CD4-positive, alpha-beta memory T cell (primary cell): ENCODE measurements around the gene ENO3. TPM values are rescaled to one million over a fixed set of nuclear protein-coding genes. Genes with fewer than 3 reads are reported as not detected.
"Not testable (repeated sequence)": the region's sequence is repeated elsewhere in the genome, so short reads cannot be mapped to it uniquely, and the experiment has no call there.

ENCODE experiments used
- CTCF ChIA-PET: fragments of 350-600 bp; sonication (Branson Sonifier 250); formaldehyde crosslinking; loops from one replicate; lab custom pipeline; 2021; ENCODE audit warnings: inconsistent platforms; ENCODE audit not compliant: partially characterized antibody; lab: Charles Lee
- POLR2A ChIA-PET: fragments of 350-600 bp; sonication (Branson Sonifier 250); formaldehyde crosslinking; loops from one replicate; lab custom pipeline; 2021; ENCODE audit not compliant: partially characterized antibody; lab: Charles Lee
- DNase-seq, 5 donors: peaks; one replicate each; pipeline versions ENCODE4 v3.0.0 to v3.0.0-alpha.2; 2020 to 2022; ENCODE audit warnings: mixed read lengths in 1 of 5
- H3K27ac ChIP-seq: one replicate; pipeline ENCODE4 v1.7.0; 2013; ENCODE audit warnings: low read depth, low read length
- H3K27me3 ChIP-seq: 2 replicates; pipeline ENCODE4 v1.7.0; 2013; ENCODE audit warnings: mild to moderate bottlenecking, low read length, moderate library complexity; ENCODE audit not compliant: insufficient read depth
- H3K36me3 ChIP-seq: 2 replicates; pipeline ENCODE4 v1.7.0; 2013; ENCODE audit warnings: mild to moderate bottlenecking, low read length, moderate library complexity; ENCODE audit not compliant: insufficient read depth
- H3K4me1 ChIP-seq: 2 replicates; pipeline ENCODE4 v1.7.0; 2013; ENCODE audit warnings: mild to moderate bottlenecking, low read length, moderate library complexity; ENCODE audit not compliant: insufficient read depth
- H3K4me3 ChIP-seq, 2 donors: one replicate each; pipeline ENCODE4 v1.7.0; 2013; ENCODE audit warnings: low read length in 2 of 2, mild to moderate bottlenecking in 1 of 2
- H3K9me3 ChIP-seq, 2 donors: one replicate each; pipeline ENCODE4 v1.7.0; 2013; ENCODE audit warnings: low read length in 2 of 2, control low read depth in 1 of 2; ENCODE audit not compliant: control insufficient read depth in 1 of 2
- H3K27ac Mint-ChIP-seq, 7 donors: one replicate each; pipeline ENCODE4 v1.8.0; 2020 to 2021; ENCODE audit warnings: mixed read lengths in 7 of 7, mild to moderate bottlenecking in 6 of 7, inconsistent platforms in 3 of 7, moderate library complexity in 3 of 7
- H3K27me3 Mint-ChIP-seq, 2 donors: one replicate each; pipeline ENCODE4 v1.8.0; 2020 to 2021; ENCODE audit warnings: mixed read lengths in 2 of 2
- H3K36me3 Mint-ChIP-seq, 2 donors: one replicate each; pipeline ENCODE4 v1.8.0; 2020 to 2021; ENCODE audit warnings: mixed read lengths in 2 of 2, inconsistent platforms in 1 of 2, mild to moderate bottlenecking in 1 of 2
- H3K4me1 Mint-ChIP-seq, 4 donors: one replicate each; pipeline ENCODE4 v1.8.0; 2020 to 2021; ENCODE audit warnings: mixed read lengths in 4 of 4, mild to moderate bottlenecking in 1 of 4
- H3K4me3 Mint-ChIP-seq, 8 donors: one replicate each; pipeline ENCODE4 v1.8.0; 2020 to 2021; ENCODE audit warnings: mixed read lengths in 8 of 8, mild to moderate bottlenecking in 7 of 8, moderate library complexity in 6 of 8, inconsistent platforms in 3 of 8
- H3K9me3 Mint-ChIP-seq, 8 donors: one replicate each; pipeline ENCODE4 v1.8.0; 2020 to 2021; ENCODE audit warnings: mixed read lengths in 8 of 8, mild to moderate bottlenecking in 5 of 8, inconsistent platforms in 3 of 8, moderate library complexity in 1 of 8
- intact Hi-C: fragments of 100-400 bp; cut with micrococcal nuclease; formaldehyde crosslinking; loops from one replicate; pipeline ENCODE4 v1.15.1; 2023
- polyA plus RNA-seq, 2 donors: library from polyadenylated mRNA; unstranded; fragments of 300-500 nt; fragmentation: Illumina TruSeq; gene quantifications; one replicate each; pipeline ENCODE4 v1.2.3, GENCODE V29; 2021
- total RNA-seq, 2 experiments: library from RNA; stranded (reverse); gene quantifications; one replicate each; pipeline ENCODE4 v1.2.3, GENCODE V29; 2021

The ENO3 gene
- 10 to 100 TPM; 16.2 to 21.8 TPM for total RNA-seq
- polyA plus RNA-seq = 1 to 10 TPM; 1.5 to 2.4 TPM

GRCh38 chr17:4950746-4951204, at the start of gene ENO3:
ENO3 (plus strand) TSS chr17:4951119; CDS start chr17:4951830, 711 bp downstream.
- POLR2A ChIA-PET = interaction anchor here (0.9 to 25.3 kb wide), 6 partner anchors 11 to 807 kb away, joined by 4 to 973 read pairs (median 6); partner anchors contain the start of genes CAMTA2, CYB5D2, INCA1 and KIF1C
- Histone ChIP-seq H3K27me3 (no peaks in the 10 kb centered on the region), H3K36me3 (peaks cover 15% of the 10 kb centered on the region), H3K4me3 (peak within 1 kb of the TSS in 1 of 2 donors; percentile 94), H3K4me1 (peaks cover 24% of the 10 kb centered on the region), H3K9me3 (no peaks in the 10 kb centered on the region), H3K27ac (peak within 1 kb of the TSS; percentile 94)
- peaks cover 7 to 48% (median 22%) of the 10 kb centered on the region in 4 donors for H3K4me1 Mint-ChIP-seq
- intact Hi-C loops = no loop called here
- DNase-seq = no peak
- CTCF ChIA-PET = interaction anchor here (1.0 to 3.1 kb wide), 5 partner anchors 10 to 41 kb away, joined by 3 to 11 read pairs (median 8); partner anchors contain the start of genes RNF167 and SPAG7
- peak within 1 kb of the TSS; percentile 80 to 87 (median 83) for H3K4me3 Mint-ChIP-seq
- peaks cover 0 to 2% (median 0%) of the 10 kb centered on the region in 8 donors for H3K9me3 Mint-ChIP-seq
- H3K27me3 Mint-ChIP-seq = no peaks in the 10 kb centered on the region
- peaks cover 15 to 22% of the 10 kb centered on the region in 2 donors for H3K36me3 Mint-ChIP-seq
- H3K27ac Mint-ChIP-seq = peak within 1 kb of the TSS; percentile 84 to 93 (median 91)

- peaks cover 0 to 2% of the 10 kb centered on the region in 2 donors for H3K27me3 Mint-ChIP-seq
- no peaks in the 10 kb centered on the region for H3K9me3 Mint-ChIP-seq
- peak overlapping the region in 5 of 8 donors; percentile 5 to 82 (median 45) for H3K4me3 Mint-ChIP-seq
- peaks cover 39% of the 10 kb centered on the region for H3K4me1 ChIP-seq
- H3K9me3 ChIP-seq = no peaks in the 10 kb centered on the region
- ChIA-PET POLR2A (interaction anchor here (1.0 to 5.7 kb wide), 6 partner anchors 11 to 193 kb away, joined by 3 to 40 read pairs (median 15); partner anchors contain the start of genes PFN1, RNF167 and SLC25A11), CTCF (interaction anchor here (0.8 to 4.9 kb wide), 12 partner anchors 11 to 192 kb away, joined by 3 to 23 read pairs (median 4); partner anchors contain the start of genes ARRB2, CAMTA2, GLTPD2 and PSMB6)
- no peaks in the 10 kb centered on the region for H3K36me3 ChIP-seq
- DNase-seq = peak in 2 of 5 donors; percentile 28 to 41
- peak overlapping the region; percentile 37 for H3K27ac ChIP-seq
- intact Hi-C loops = loop anchor here (2.0 to 5.0 kb wide), 2 partner anchors 39 to 334 kb away; partner anchors contain the start of genes RNF167 and SLC25A11
- peak overlapping the region; percentile 88 to 99 (median 97) for H3K27ac Mint-ChIP-seq
- H3K4me1 Mint-ChIP-seq = peaks cover 19 to 48% (median 34%) of the 10 kb centered on the region in 4 donors
- H3K36me3 Mint-ChIP-seq = peaks cover 0 to 6% of the 10 kb centered on the region in 2 donors
- no peaks in the 10 kb centered on the region for H3K27me3 ChIP-seq
- H3K4me3 ChIP-seq = no peak overlapping the region
Observed at GRCh38 chr17:4901648-4902344, 49.1 kb upstream of the ENO3 start.

GRCh38 chr17:4902540-4902939, 48.4 kb upstream of the ENO3 start:
- no peak overlapping the region for H3K4me3 ChIP-seq

GRCh38 chr17:4903051-4903818, 47.7 kb upstream of the ENO3 start, which contains the start of gene CHRNE:
CHRNE (minus strand) TSS chr17:4903098; CDS start chr17:4903063, 35 bp downstream.
- H3K4me3 Mint-ChIP-seq = peak within 1 kb of the TSS; percentile 24 to 80 (median 69)
- H3K9me3 Mint-ChIP-seq = no peaks in the 10 kb centered on the region
- no peak within 1 kb of the TSS for H3K27ac ChIP-seq
- H3K36me3 Mint-ChIP-seq = peaks cover 0 to 1% of the 10 kb centered on the region in 2 donors
- POLR2A ChIA-PET = interaction anchor here (0.7 to 5.7 kb wide), 9 partner anchors 13 to 288 kb away, joined by 3 to 40 read pairs (median 5); partner anchors contain the start of genes ARRB2, PFN1, RNF167 and SLC25A11
- peaks cover 0 to 2% of the 10 kb centered on the region in 2 donors for H3K27me3 Mint-ChIP-seq
- no peak within 1 kb of the TSS for H3K4me3 ChIP-seq
- H3K4me1 Mint-ChIP-seq = peaks cover 19 to 45% (median 37%) of the 10 kb centered on the region in 4 donors
- H3K36me3 ChIP-seq = no peaks in the 10 kb centered on the region
- CTCF ChIA-PET = interaction anchor here (0.7 to 4.9 kb wide), 23 partner anchors 9 to 336 kb away, joined by 3 to 23 read pairs (median 4); partner anchors contain the start of genes ARRB2, GLTPD2, PSMB6 and RNF167
- H3K4me1 ChIP-seq = peaks cover 41% of the 10 kb centered on the region
- peak within 1 kb of the TSS; percentile 83 to 94 (median 90) for H3K27ac Mint-ChIP-seq
- H3K27me3 ChIP-seq = no peaks in the 10 kb centered on the region
- intact Hi-C loops = loop anchor here (1.0 to 5.0 kb wide), 3 partner anchors 38 to 336 kb away; partner anchors contain the start of genes ARRB2, RNF167 and SLC25A11
- peak; percentile 75 to 87 (median 79) for DNase-seq
- H3K9me3 ChIP-seq = no peaks in the 10 kb centered on the region

More at GRCh38 chr17:4902540-4902939, 48.4 kb upstream of the ENO3 start:
- peak overlapping the region; percentile 83 to 94 (median 90) for H3K27ac Mint-ChIP-seq
- CTCF ChIA-PET = interaction anchor here (0.7 to 4.9 kb wide), 17 partner anchors 10 to 196 kb away, joined by 3 to 23 read pairs (median 5); partner anchors contain the start of genes ARRB2, GLTPD2, PSMB6 and RNF167
- H3K27ac ChIP-seq = no peak overlapping the region
- H3K4me3 Mint-ChIP-seq = peak overlapping the region in 5 of 8 donors; percentile 29 to 80 (median 57)
- POLR2A ChIA-PET = interaction anchor here (0.8 to 5.7 kb wide), 9 partner anchors 12 to 193 kb away, joined by 3 to 40 read pairs (median 4); partner anchors contain the start of genes ARRB2, PFN1, RNF167 and SLC25A11
- peaks cover 19 to 48% (median 38%) of the 10 kb centered on the region in 4 donors for H3K4me1 Mint-ChIP-seq
- H3K27me3 Mint-ChIP-seq = peaks cover 0 to 2% of the 10 kb centered on the region in 2 donors
- no peaks in the 10 kb centered on the region for H3K9me3 ChIP-seq
- no peak for DNase-seq
- no peaks in the 10 kb centered on the region for H3K27me3 ChIP-seq
- intact Hi-C loops = loop anchor here (2.0 to 5.0 kb wide), 2 partner anchors 38 to 335 kb away; partner anchors contain the start of genes RNF167 and SLC25A11
- peaks cover 39% of the 10 kb centered on the region for H3K4me1 ChIP-seq
- H3K36me3 ChIP-seq = no peaks in the 10 kb centered on the region
- no peaks in the 10 kb centered on the region for H3K9me3 Mint-ChIP-seq
- peaks cover 0 to 1% of the 10 kb centered on the region in 2 donors for H3K36me3 Mint-ChIP-seq

GRCh38 chr17:4906642-4907041, 44.3 kb upstream of the ENO3 start:
- H3K27me3 Mint-ChIP-seq, H3K4me3 Mint-ChIP-seq, H3K9me3 Mint-ChIP-seq, H3K36me3 ChIP-seq, H3K9me3 ChIP-seq, POLR2A ChIA-PET, intact Hi-C loops, H3K36me3 Mint-ChIP-seq, H3K27ac Mint-ChIP-seq, DNase-seq, H3K4me3 ChIP-seq, H3K27me3 ChIP-seq, H3K27ac ChIP-seq: not testable (repeated sequence)
- CTCF ChIA-PET = interaction anchor here (3.4 kb wide), 1 partner anchor 60 kb away, joined by 24 read pairs; the partner anchor contains the start of gene SPAG7
- H3K4me1 ChIP-seq = peaks cover 32% of the 10 kb centered on the region
- H3K4me1 Mint-ChIP-seq = peaks cover 14 to 24% (median 20%) of the 10 kb centered on the region in 4 donors

GRCh38 chr17:4908301-4908700, 42.6 kb upstream of the ENO3 start:
- H3K9me3 Mint-ChIP-seq = no peaks in the 10 kb centered on the region
- no peak overlapping the region for H3K27ac Mint-ChIP-seq
- no peak overlapping the region for H3K4me3 ChIP-seq
- CTCF ChIA-PET = interaction anchor here (0.8 to 4.1 kb wide), 25 partner anchors 9 to 341 kb away, joined by 3 to 41 read pairs (median 5); partner anchors contain the start of genes ARRB2, C17orf107, CAMTA2 and ENO3
- no peaks in the 10 kb centered on the region for H3K36me3 ChIP-seq
- no peaks in the 10 kb centered on the region for H3K27me3 Mint-ChIP-seq
- no peaks in the 10 kb centered on the region for H3K9me3 ChIP-seq
- peaks cover 22% of the 10 kb centered on the region for H3K4me1 ChIP-seq
- POLR2A ChIA-PET = interaction anchor here (0.7 to 2.4 kb wide), 10 partner anchors 9 to 78 kb away, joined by 3 to 46 read pairs (median 4); partner anchors contain the start of genes C17orf107, RNF167, SLC25A11 and SPAG7
- peak overlapping the region; percentile 5 for H3K27ac ChIP-seq
- no peak for DNase-seq
- intact Hi-C loops = no loop called here
- no peaks in the 10 kb centered on the region for H3K36me3 Mint-ChIP-seq
- no peaks in the 10 kb centered on the region for H3K27me3 ChIP-seq
- no peak overlapping the region for H3K4me3 Mint-ChIP-seq
- peaks cover 4 to 11% (median 6%) of the 10 kb centered on the region in 4 donors for H3K4me1 Mint-ChIP-seq
